Measurements from ENCODE around the gene LST1.
"Not testable (repeated sequence)": the region's sequence is repeated elsewhere in the genome, so short reads cannot be mapped to it uniquely, and the experiment has no call there.

LST1 gene

GRCh38 chr6:31586008-31586407, at the start of gene LST1:
TSS of gene LST1 (plus strand) at chr6:31586277. CDS start at chr6:31587300, 1,023 bp downstream.
- DNase-seq: no peak

- DNase-seq: no peak
These were observed 47.2 kb upstream of the LST1 start for GRCh38 chr6:31538805-31539400.

- DNase-seq: no peak
These were observed 45.4 kb upstream of the LST1 start for GRCh38 chr6:31540640-31541039.

GRCh38 chr6:31541059-31541657, 44.9 kb upstream of the LST1 start:
- DNase-seq: no peak

- DNase-seq: peak; percentile 96
These were observed 44.2 kb upstream of the LST1 start, which contains the start of gene DDX39B for GRCh38 chr6:31541658-31542521. TSS of gene DDX39B (minus strand) at chr6:31542003. CDS start at chr6:31540532, 1,471 bp downstream.

GRCh38 chr6:31543639-31544038, 42.4 kb upstream of the LST1 start:
- no peak for DNase-seq

GRCh38 chr6:31544676-31545075, 41.4 kb upstream of the LST1 start:
- no peak for DNase-seq

- DNase-seq: no peak
These were observed 40.8 kb upstream of the LST1 start for GRCh38 chr6:31545291-31545690.

- DNase-seq: peak; percentile 92
These were observed 39.6 kb upstream of the LST1 start, which contains the start of gene ATP6V1G2 for GRCh38 chr6:31546339-31546957. TSS of gene ATP6V1G2 (minus strand) at chr6:31546608. CDS start at chr6:31546559, 49 bp downstream.

GRCh38 chr6:31546958-31547726, 38.9 kb upstream of the LST1 start, which contains the start of gene NFKBIL1:
TSS of gene NFKBIL1 (plus strand) at chr6:31547608. CDS start at chr6:31547695, 87 bp downstream.
- peak; percentile 98 for DNase-seq

GRCh38 chr6:31547727-31548543, 38.1 kb upstream of the LST1 start:
- DNase-seq: no peak

GRCh38 chr6:31548544-31548873, 37.6 kb upstream of the LST1 start:
- no peak for DNase-seq

- not testable (repeated sequence) for DNase-seq
These were observed 34.7 kb upstream of the LST1 start for GRCh38 chr6:31551371-31551770.

- no peak for DNase-seq
These were observed 29.8 kb upstream of the LST1 start for GRCh38 chr6:31556307-31556706.

- no peak for DNase-seq
These were observed 28.4 kb upstream of the LST1 start for GRCh38 chr6:31557443-31558317.

GRCh38 chr6:31558318-31558625, 27.8 kb upstream of the LST1 start:
- DNase-seq: no peak

GRCh38 chr6:31558631-31559500, 27.2 kb upstream of the LST1 start:
- no peak for DNase-seq

GRCh38 chr6:31559606-31559957, 26.5 kb upstream of the LST1 start:
- DNase-seq: no peak

- DNase-seq: peak; percentile 67
These were observed 25.9 kb upstream of the LST1 start for GRCh38 chr6:31559958-31560696.

Measured in left hindlimb (tissue), 1 donor.